K562 (cell line): Measurements from ENCODE around the gene ZNF853. TPM values are rescaled to one million over a fixed set of nuclear protein-coding genes. Genes with fewer than 3 reads are reported as not detected.

Experiments used
- CBFA2T2 ChIP-seq: fragments of 450-650 bp; conservative IDR thresholded peaks from 2 replicates; pipeline ENCODE4 v1.6.1; 2017; ENCODE audit warnings: mild to moderate bottlenecking
- ELF1 ChIP-seq: fragments of 200-800 bp; sonication (Bioruptor generic); IDR thresholded peaks from 2 replicates; pipeline ENCODE4 v1.6.1; 2016; ENCODE audit warnings: missing genetic modification characterization, missing compliant biosample characterization
- ETS1 ChIP-seq: conservative IDR thresholded peaks from 2 replicates; pipeline ENCODE4 v1.6.1; 2011; ENCODE audit warnings: low read depth, mild to moderate bottlenecking, low read length; ENCODE audit not compliant: control insufficient read depth
- MAX ChIP-seq: sonication (generic); formaldehyde crosslinking; IDR thresholded peaks from 2 replicates; pipeline ENCODE4 v1.9.0; 2022; ENCODE audit warnings: mild to moderate bottlenecking, missing genetic modification reagents
- POLR2AphosphoS2 ChIP-seq: IDR thresholded peaks from 2 replicates; pipeline ENCODE4 v1.6.1; 2012; ENCODE audit warnings: low read length, improper control_type of control experiment
- THRA ChIP-seq: fragments of 450-650 bp; IDR thresholded peaks from 2 replicates; pipeline ENCODE4 v1.6.1; 2017; ENCODE audit warnings: mild to moderate bottlenecking, moderate library complexity
- ZBTB2 ChIP-seq: fragments of 450-650 bp; IDR thresholded peaks from 2 replicates; pipeline ENCODE4 v1.6.1; 2016; ENCODE audit warnings: antibody characterized with exemption
- ZBTB40 ChIP-seq, 2 experiments: fragments of 450-650 bp in 1 of 2; sonication (generic) in 1 of 2; formaldehyde crosslinking in 1 of 2; IDR thresholded peaks; 2 replicates each; pipeline versions ENCODE4 v1.7.1 to v1.9.0; 2016 to 2022; ENCODE audit warnings: inconsistent platforms in 1 of 2, mild to moderate bottlenecking in 1 of 2, missing genetic modification reagents in 1 of 2
- ZNF316 ChIP-seq: fragments of 450-650 bp; IDR thresholded peaks from 2 replicates; pipeline ENCODE4 v1.6.1; 2016
- ZNF639 ChIP-seq, 2 experiments: fragments of 200-800 bp in 1 of 2; sonication (Bioruptor generic) in 1 of 2; sonication (generic) in 1 of 2; formaldehyde crosslinking in 1 of 2; IDR thresholded peaks in 1 of 2; conservative IDR thresholded peaks in 1 of 2; 2 replicates each; pipeline versions ENCODE4 v1.5.0 to v1.6.1; 2016 to 2020; ENCODE audit warnings: missing compliant biosample characterization in 1 of 2, missing genetic modification characterization in 1 of 2, missing genetic modification reagents in 1 of 2
- polyA plus RNA-seq, 8 experiments: library from polyadenylated mRNA; depleted of rRNA in 4 of 8; stranded (reverse) in 5 of 8; unstranded in 3 of 8; fragments of >200 nt; fragmentation: Nextera tagmentation in 2 of 8; fragmentation: Illumina TruSeq in 1 of 8; extraction: Ambion mirVana in 2 of 8; extraction: Trizol in 1 of 8; gene quantifications; 2 replicates each; pipeline versions ENCODE4 v1.2.1 to v1.2.3, GENCODE V29; 2011 to 2014; ENCODE audit warnings: inconsistent platforms in 1 of 8, missing spikeins in 1 of 8
- total RNA-seq, 7 experiments: library from RNA; depleted of rRNA in 6 of 7; stranded (reverse); fragments of >200 nt in 6 of 7; fragmentation: Illumina TruSeq in 2 of 7; extraction: Trizol in 2 of 7; gene quantifications; 2 replicates each; pipeline versions ENCODE4 v1.2.1 to v1.2.3, GENCODE V29; 2011 to 2021; ENCODE audit warnings: low replicate concordance in 1 of 7

Gene ZNF853
- total and polyA plus RNA-seq, 9 of the 15 experiments (the other 6 are each of a cell fraction or from before 2014, with no cell fraction given), result 0.03 TPM; not detected in 8

- peak; percentile 73 for TF ChIP-seq ETS1
- peak; percentile 98 for TF ChIP-seq ZBTB40 (IDR thresholded peaks at IDR 0.05)
- TF ChIP-seq ZBTB40 (CRISPR knock-in tag; IDR thresholded peaks at IDR 0.05), result no peak
- peak; percentile 47 for TF ChIP-seq MAX (CRISPR knock-in tag)
- TF ChIP-seq ZBTB2, result no peak
- no peak for TF ChIP-seq THRA
- TF ChIP-seq ZNF639 (CRISPR knock-in tag; conservative IDR thresholded peaks at IDR 0.05 in 1 of 2, IDR thresholded peaks at IDR 0.05 in 1 of 2), result peak in 1 of 2 experiments; percentile 79; a peak in 1 of 4 replicates
- TF ChIP-seq ZNF316, result no peak
- peak; percentile 59; the same call in 1 of the 2 replicates for TF ChIP-seq ELF1 (tag)
- no peak for TF ChIP-seq CBFA2T2
- peak; percentile 43; the same call in 1 of the 2 replicates for TF ChIP-seq POLR2AphosphoS2
These were observed 37.9 kb upstream of the ZNF853 start, which contains the start of gene ZDHHC4 (continued) for GRCh38 chr7:6577369-6578113.
